KMS-11 (cell line): ENCODE results near the gene FRMD4A.
"Not testable (repeated sequence)": the region's sequence is repeated elsewhere in the genome, so short reads cannot be mapped to it uniquely, and the experiment has no call there.

Experiments
- H2AFZ ChIP-seq: fragments of 200-600 bp; sonication (generic); 2 replicates; pipeline ENCODE4 v1.6.1; 2016; ENCODE audit warnings: antibody characterized with exemption, mixed run types, low read depth
- H3K27ac ChIP-seq: fragments of 200-600 bp; sonication (generic); 2 replicates; pipeline ENCODE4 v1.6.1; 2016; ENCODE audit warnings: mild to moderate bottlenecking, mixed run types
- H3K27me3 ChIP-seq: fragments of 200-600 bp; sonication (generic); 2 replicates; pipeline ENCODE4 v1.6.1; 2017; ENCODE audit warnings: mild to moderate bottlenecking, low read depth, mixed run types, moderate library complexity; ENCODE audit not compliant: insufficient read depth
- H3K36me3 ChIP-seq: fragments of 200-600 bp; sonication (generic); 2 replicates; pipeline ENCODE4 v1.6.1; 2017; ENCODE audit warnings: mild to moderate bottlenecking, mixed run types; ENCODE audit not compliant: insufficient read depth
- H3K4me1 ChIP-seq: fragments of 200-600 bp; sonication (generic); 2 replicates; pipeline ENCODE4 v1.6.1; 2016; ENCODE audit warnings: mild to moderate bottlenecking, low read depth, mixed run types; ENCODE audit not compliant: poor library complexity, severe bottlenecking
- H3K4me2 ChIP-seq: fragments of 200-600 bp; sonication (generic); 2 replicates; pipeline ENCODE4 v1.7.0; 2016; ENCODE audit warnings: mild to moderate bottlenecking, mixed run types
- H3K4me3 ChIP-seq: fragments of 200-600 bp; sonication (generic); IDR thresholded peaks from 2 replicates; pipeline ENCODE4 v1.6.1; 2017; ENCODE audit warnings: low read depth, low read length, mixed read lengths; ENCODE audit not compliant: insufficient read depth
- H3K79me2 ChIP-seq: fragments of 200-600 bp; sonication (generic); 2 replicates; pipeline ENCODE4 v1.6.1; 2016; ENCODE audit warnings: low read depth, mixed run types; ENCODE audit not compliant: insufficient read depth
- H3K9ac ChIP-seq: fragments of 200-600 bp; sonication (generic); 2 replicates; pipeline ENCODE4 v1.6.1; 2016; ENCODE audit warnings: mild to moderate bottlenecking, mixed run types
- H4K20me1 ChIP-seq: fragments of 200-600 bp; sonication (generic); 2 replicates; pipeline ENCODE4 v1.6.1; 2016; ENCODE audit warnings: mild to moderate bottlenecking, mixed run types; ENCODE audit not compliant: insufficient read depth
- CTCF ChIP-seq: fragments of 200-600 bp; sonication (generic); conservative IDR thresholded peaks from 2 replicates; pipeline ENCODE4 v1.6.1; 2017; ENCODE audit warnings: low read depth, mild to moderate bottlenecking, antibody characterized with exemption, low read length, moderate library complexity, mixed read lengths

Gene FRMD4A

DNA sequence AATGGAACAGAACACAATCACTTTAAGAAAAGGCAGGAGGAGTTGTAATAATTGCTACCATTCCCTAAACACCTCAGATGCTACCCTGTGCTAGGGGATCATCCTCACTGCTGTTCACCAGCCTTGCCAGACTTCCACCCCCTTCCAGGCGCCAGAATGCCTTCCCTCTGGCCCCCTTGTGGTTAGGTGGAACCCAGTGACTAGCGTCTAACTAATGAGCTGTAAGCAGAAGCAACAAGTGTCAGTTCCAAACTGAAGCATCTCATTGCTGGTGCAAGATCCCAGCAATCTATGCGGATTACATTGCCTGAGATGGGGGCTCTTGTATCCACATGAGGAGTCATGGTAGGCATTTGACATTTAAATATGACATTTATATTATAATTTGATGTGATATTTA lies 86.6 kb downstream of the FRMD4A start:
- no peak for TF ChIP-seq CTCF
- Histone ChIP-seq H3K4me3 (no peak overlapping the region), H3K36me3 (no peaks in the 10 kb centered on the region), H3K79me2 (no peaks in the 10 kb centered on the region), H3K27me3 (no peaks in the 10 kb centered on the region), H3K27ac (no peak overlapping the region), H4K20me1 (no peaks in the 10 kb centered on the region), H3K9ac (no peak overlapping the region), H3K4me1 (no peaks in the 10 kb centered on the region), H2AFZ (no peak overlapping the region), H3K4me2 (no peak overlapping the region)

DNA sequence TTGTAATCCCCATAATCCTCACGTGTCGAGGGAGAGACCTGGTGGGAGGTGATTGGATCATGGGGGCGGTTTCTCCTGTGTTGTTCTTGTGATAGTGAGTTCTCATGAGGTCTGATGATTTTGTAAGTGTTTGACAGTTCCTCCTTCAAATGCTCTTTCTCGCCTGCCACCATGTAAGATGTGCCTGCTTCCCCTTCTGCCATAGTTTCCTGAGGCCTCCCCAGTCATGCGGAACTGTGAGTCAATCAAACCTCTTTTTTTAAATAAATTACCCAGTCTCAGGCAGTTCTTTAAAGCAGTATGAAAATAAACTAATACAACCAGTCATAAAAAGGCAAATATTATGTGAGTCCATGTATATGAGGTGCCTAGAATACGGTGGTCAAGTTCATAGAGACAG lies 87.5 kb downstream of the FRMD4A start:
- Histone ChIP-seq H3K9ac (no peak overlapping the region), H3K4me3 (no peak overlapping the region), H3K4me2 (no peak overlapping the region), H4K20me1 (no peaks in the 10 kb centered on the region), H3K36me3 (no peaks in the 10 kb centered on the region), H3K4me1 (no peaks in the 10 kb centered on the region), H3K27ac (no peak overlapping the region), H2AFZ (no peak overlapping the region), H3K27me3 (no peaks in the 10 kb centered on the region), H3K79me2 (no peaks in the 10 kb centered on the region)
- TF ChIP-seq CTCF: no peak

DNA sequence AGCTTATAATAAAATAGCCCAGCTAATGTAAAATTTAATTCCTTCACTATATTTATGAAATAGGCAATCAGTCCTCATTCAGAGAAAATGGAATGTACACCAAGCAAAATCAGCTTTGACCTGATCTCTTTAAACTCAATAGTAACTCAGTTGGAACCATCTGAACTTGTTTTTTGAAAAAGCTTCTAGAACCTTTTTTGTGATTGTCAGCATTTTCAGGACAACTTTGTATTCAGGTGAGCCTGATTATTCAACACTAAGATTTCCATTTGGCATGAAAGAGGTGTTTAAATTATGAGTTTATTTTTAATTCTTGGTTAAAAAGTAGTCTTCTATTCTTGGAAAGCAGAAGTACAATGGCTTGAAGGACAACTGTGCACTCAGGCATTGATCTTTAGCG lies 89.5 kb downstream of the FRMD4A start:
- Histone ChIP-seq H3K27me3 (no peaks in the 10 kb centered on the region), H3K27ac (no peak overlapping the region), H2AFZ (no peak overlapping the region), H3K4me1 (no peaks in the 10 kb centered on the region), H3K9ac (no peak overlapping the region), H3K4me2 (no peak overlapping the region), H3K79me2 (no peaks in the 10 kb centered on the region), H4K20me1 (no peaks in the 10 kb centered on the region), H3K4me3 (no peak overlapping the region), H3K36me3 (no peaks in the 10 kb centered on the region)
- TF ChIP-seq CTCF: no peak

DNA sequence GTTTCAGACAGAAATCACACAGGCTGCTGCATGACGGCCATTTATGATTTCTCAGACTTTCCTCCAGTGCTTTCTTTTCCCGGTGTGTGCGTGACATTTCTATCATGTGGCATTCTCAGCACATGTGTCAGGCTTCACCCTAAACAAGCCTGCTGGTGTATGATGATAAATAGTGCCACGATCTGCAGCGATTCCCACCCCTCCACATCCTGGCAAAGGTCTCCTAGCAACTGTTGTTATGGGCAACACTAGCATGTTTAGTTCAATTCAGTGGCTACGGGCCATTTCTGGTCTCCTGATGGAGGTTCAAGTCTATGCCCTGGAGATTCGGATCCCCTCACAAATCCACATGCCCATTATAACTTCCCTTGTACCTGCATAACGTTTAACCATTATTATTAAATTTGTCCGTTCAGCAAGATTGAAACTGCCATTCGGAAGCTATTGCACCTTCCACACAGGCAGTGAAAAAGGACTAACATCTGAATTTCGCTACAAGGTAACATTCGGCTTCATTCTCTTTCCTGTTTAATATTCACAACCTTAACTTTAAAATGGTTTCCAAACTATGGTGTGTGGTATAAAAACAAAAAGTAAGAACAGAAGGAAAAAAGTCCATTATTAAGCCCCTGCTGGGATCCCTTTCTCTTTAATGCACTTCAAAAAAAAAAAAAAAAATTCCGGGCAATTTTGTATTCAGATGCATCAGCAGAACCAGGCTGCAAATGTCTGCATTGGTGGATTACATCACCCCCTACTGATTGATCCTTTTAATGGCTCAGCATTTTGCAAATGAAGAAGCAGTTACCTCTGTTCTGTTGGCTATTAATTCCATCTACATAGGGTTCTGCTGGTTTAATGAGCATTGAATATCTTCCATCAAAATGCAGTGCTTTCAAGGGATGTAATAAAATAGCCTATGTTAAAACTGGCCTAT lies 90.2 kb downstream of the FRMD4A start:
- TF ChIP-seq CTCF: no peak
- H3K9ac ChIP-seq: no peak overlapping the region
- no peaks in the 10 kb centered on the region for H3K27me3 ChIP-seq
- no peak overlapping the region for H3K4me3 ChIP-seq
- H3K4me1 ChIP-seq: no peaks in the 10 kb centered on the region
- H4K20me1 ChIP-seq: no peaks in the 10 kb centered on the region
- H2AFZ ChIP-seq: no peak overlapping the region
- H3K36me3 ChIP-seq: no peaks in the 10 kb centered on the region
- H3K4me2 ChIP-seq: no peak overlapping the region
- no peak overlapping the region for H3K27ac ChIP-seq
- H3K79me2 ChIP-seq: no peaks in the 10 kb centered on the region

DNA sequence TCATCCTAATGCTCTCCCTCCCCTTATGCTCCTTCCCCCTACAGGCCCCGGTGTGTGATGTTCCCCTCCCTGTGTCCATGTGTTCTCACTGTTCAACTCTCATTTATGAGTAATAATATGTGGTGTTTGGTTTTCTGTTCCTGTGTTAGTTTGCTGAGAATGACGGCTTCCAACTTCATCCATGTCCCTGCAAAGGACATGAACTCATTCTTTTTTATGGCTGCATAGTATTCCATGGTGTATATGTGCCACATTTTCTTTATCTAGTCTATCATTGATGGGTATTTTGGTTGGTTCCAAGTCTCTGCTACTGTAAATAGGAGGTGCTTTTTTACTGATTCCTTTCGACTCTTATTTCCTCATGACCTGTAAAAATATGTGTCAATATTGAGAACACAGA lies 92.1 kb downstream of the FRMD4A start:
- not testable (repeated sequence) for H4K20me1 ChIP-seq, H3K27me3 ChIP-seq, H2AFZ ChIP-seq

More for the DNA sequence above, 92.1 kb downstream of the FRMD4A start:
- not testable (repeated sequence) for H3K4me1 ChIP-seq, H3K27ac ChIP-seq, H3K79me2 ChIP-seq, H3K4me3 ChIP-seq, H3K36me3 ChIP-seq, H3K9ac ChIP-seq, H3K4me2 ChIP-seq
